ENCODE data around the gene SMIM9. TPM values are rescaled to one million over a fixed set of nuclear protein-coding genes. Genes with fewer than 3 reads are reported as not detected.

Gene SMIM9
- polyA plus RNA-seq, 3 donors from 2014 or later, result not detected

DNA sequence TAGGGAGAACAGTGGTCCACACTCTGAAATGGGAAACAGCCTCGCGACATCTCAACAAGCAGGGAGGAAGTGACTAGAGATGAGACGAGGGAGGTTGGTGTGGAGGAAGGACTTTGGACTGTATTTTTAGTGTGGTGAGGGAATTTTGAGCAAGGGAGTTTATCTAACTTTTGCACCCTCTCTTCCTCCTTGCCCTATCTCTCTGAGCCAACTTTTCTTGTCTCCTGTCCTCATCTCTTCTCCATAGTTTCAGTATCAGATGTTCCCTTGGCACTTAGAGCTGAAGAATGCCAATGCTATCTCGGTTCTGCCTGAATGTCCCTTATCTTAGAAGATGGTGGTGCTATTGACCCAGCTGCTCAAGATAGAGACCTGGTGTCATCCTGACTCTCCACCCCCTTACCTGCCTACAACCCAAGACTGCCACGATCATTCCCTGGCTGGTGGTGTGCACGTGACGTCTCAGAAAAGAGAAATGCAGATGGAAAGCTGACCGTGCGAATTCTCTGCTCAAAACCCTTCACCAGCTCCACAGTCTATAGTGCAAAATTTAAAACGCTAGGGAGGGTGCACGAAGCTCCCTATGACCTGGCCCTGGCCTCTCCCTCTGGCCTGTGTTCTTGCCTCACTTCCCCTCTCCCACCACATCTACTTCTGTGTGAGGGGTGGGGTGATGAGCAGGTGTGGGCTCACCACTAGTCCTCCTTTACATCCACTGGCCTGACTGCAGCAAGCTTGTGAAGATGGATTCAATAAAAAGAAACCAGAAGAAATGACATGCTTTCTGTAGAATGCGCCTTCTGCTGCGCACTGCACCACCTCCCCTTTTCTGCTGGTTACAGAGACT, 50.1 kb downstream of the SMIM9 start:
- Mint-ChIP-seq H3K36me3 (peaks cover 0 to 3% (median 0%) of the 10 kb centered on the region in 3 donors), H3K4me1 (peaks cover 0 to 3% of the 10 kb centered on the region in 2 donors), H3K27me3 (ENCODE audit: low read depth in 3 of 3) (peaks cover 0 to 2% (median 2%) of the 10 kb centered on the region in 3 donors), H3K4me3 (peak overlapping the region in 3 of 5 donors; percentile 8 to 51 (median 22)), H3K9me3 (no peaks in the 10 kb centered on the region), H3K27ac (peak overlapping the region in 3 of 6 donors; percentile 14 to 28 (median 16))
- no peak for DNase-seq

DNA sequence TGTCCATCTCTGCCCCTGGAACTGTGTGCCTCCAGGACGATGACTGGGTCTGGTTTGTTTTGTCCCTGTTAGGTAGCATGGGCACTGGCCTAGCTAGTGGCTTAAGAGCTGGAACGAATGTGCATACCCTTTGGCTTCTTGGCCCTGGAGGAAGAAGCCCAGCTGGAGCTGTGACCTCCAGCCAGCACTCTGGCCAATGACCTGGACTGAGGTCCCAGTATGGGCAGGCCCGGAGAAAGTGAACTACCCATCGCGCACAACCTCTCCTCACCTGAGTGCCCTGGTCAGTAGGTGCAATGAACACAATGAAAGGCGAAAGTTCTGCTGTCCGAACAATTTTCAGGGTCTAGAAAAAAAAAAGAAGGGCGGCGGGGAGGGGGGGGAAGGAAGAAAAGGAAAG, 53.5 kb downstream of the SMIM9 start:
- no peak for DNase-seq
- Mint-ChIP-seq H3K4me3 (no peak overlapping the region), H3K27me3 (ENCODE audit: low read depth in 3 of 3) (peaks cover 2% of the 10 kb centered on the region in 3 donors), H3K9me3 (no peaks in the 10 kb centered on the region), H3K27ac (no peak overlapping the region), H3K4me1 (peaks cover 0 to 3% of the 10 kb centered on the region in 2 donors), H3K36me3 (peaks cover 0 to 8% (median 4%) of the 10 kb centered on the region in 3 donors)

DNA sequence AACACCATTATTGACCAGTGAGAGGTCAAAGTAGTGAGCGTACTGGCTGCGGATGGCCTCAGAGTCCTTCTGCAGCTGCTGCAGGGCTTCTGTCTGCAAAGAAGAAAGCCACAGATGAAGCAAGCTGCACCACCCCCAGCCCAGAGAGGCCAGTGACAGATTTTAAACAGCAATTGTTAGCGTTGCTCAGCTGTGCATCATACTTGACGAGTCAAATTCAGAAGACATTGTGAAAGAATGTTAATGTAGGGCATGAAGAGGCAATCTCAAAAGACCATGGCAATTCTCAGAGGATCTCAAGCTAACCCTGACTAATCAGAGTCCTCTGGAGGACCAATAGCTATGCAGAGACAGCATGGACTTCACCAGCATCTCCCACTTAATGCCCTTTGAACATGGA, 55.2 kb downstream of the SMIM9 start:
- H3K4me1 Mint-ChIP-seq, result peaks cover 0 to 3% of the 10 kb centered on the region in 2 donors
- peaks cover 4 to 12% (median 4%) of the 10 kb centered on the region in 3 donors for H3K36me3 Mint-ChIP-seq
- DNase-seq, result no peak
- no peaks in the 10 kb centered on the region for H3K9me3 Mint-ChIP-seq
- peaks cover 2 to 7% (median 4%) of the 10 kb centered on the region in 3 donors for H3K27me3 Mint-ChIP-seq (ENCODE audit: low read depth in 3 of 3)
- no peak overlapping the region for H3K4me3 Mint-ChIP-seq
- H3K27ac Mint-ChIP-seq, result no peak overlapping the region

DNA sequence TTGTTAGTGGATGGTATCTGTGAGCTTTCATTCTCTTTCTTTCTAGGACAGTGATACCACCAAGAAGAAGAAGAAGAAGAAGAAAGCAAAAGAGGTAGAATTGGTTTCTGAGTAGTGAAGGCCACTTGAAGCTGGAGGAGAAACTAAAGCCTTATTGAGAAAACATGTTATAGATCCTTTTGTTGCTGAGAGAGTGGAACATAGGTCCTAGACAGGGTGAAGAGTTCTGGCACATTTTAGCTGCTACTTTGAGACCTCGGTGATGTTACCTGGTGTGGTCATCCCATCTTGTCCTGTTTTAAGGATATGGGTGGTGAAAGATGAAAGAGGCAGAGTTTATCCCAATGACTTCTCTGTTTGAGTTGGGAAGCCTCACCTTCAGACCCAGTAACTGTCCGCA, 57.7 kb downstream of the SMIM9 start:
- Mint-ChIP-seq H3K27ac (peak overlapping the region in 1 of 6 donors; percentile 17), H3K4me3 (no peak overlapping the region), H3K9me3 (no peaks in the 10 kb centered on the region), H3K27me3 (ENCODE audit: low read depth in 3 of 3) (peaks cover 2 to 10% (median 6%) of the 10 kb centered on the region in 3 donors), H3K4me1 (no peaks in the 10 kb centered on the region), H3K36me3 (peaks cover 4 to 18% (median 7%) of the 10 kb centered on the region in 3 donors)
- DNase-seq, result no peak

DNA sequence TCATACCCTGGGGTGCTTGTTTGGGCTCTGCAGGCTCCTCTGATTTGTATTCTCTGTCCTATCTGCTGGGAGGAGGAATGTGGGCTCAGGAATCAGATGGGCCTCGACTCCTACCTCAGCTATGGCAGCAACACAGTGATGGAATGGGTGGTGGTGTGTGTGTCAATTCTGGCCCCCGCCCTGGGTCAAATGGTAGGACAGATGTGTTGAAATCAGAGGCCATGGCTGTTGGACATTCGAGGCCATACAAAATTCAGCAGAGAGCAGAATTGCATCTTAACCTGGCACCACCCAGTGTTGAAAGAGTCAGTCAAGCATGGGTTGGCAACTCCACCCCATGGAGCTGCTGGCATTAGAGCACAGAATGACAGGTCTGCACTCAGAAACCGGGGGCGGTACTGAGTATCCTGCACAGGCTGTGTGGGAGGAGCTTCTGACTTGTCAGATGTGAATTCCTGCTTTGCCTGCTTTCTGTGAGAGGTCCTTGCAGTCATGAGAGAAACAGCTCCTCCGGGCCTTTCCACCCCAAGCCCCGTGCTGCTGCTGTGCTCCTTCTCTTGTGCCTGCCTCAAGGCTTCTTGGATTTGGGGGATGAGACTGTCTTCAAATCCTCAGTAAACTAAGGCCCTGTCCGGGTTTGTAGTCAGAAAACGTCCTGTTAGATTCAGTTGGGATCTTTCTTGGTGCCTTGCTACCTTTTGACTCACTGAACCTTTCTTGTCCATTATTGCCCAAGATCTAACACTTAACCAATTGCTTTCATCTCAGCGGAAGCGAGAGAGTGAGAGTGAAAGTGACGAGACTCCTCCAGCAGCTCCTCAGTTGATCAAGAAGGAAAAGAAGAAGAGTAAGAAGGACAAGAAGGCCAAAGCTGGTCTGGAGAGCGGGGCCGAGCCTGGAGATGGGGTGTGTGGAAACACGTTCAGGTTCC, 58.8 kb downstream of the SMIM9 start:
- DNase-seq, result no peak
- Mint-ChIP-seq H3K27me3 (ENCODE audit: low read depth in 3 of 3) (peaks cover 2 to 10% (median 6%) of the 10 kb centered on the region in 3 donors), H3K9me3 (no peaks in the 10 kb centered on the region), H3K36me3 (peaks cover 4 to 25% (median 7%) of the 10 kb centered on the region in 3 donors), H3K4me3 (no peak overlapping the region), H3K27ac (no peak overlapping the region), H3K4me1 (no peaks in the 10 kb centered on the region)

DNA sequence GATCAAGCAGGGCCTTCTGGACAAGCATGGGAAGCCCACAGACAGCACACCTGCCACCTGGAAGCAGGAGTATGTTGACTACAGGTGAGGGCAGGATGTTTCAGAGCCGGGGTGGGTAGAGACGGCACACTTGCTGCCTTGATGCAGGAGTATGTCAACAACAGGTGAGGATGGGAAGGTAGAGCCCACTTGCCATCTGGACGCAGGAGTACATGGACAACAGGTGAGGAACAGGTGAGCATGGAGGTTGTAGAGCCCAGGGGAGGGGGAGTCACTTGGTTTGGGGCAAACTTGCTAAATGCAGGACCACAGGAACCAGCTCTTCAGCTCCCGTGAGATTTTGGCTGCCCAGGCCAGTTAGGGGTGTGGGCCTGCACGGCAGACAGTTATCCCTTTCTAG, 59.8 kb downstream of the SMIM9 start:
- H3K9me3 Mint-ChIP-seq, result no peaks in the 10 kb centered on the region
- peaks cover 4 to 25% (median 7%) of the 10 kb centered on the region in 3 donors for H3K36me3 Mint-ChIP-seq
- no peak overlapping the region for H3K4me3 Mint-ChIP-seq
- H3K4me1 Mint-ChIP-seq, result no peaks in the 10 kb centered on the region
- H3K27me3 Mint-ChIP-seq (ENCODE audit: low read depth in 3 of 3), result peaks cover 2 to 10% (median 6%) of the 10 kb centered on the region in 3 donors
- peak overlapping the region in 1 of 6 donors; percentile 57 for H3K27ac Mint-ChIP-seq
- no peak for DNase-seq

Other genes with a start within 250 kb of the SMIM9 start
- not detected for gene CTAG1A, start 249.5 kb downstream of the SMIM9 start, polyA plus RNA-seq
- not detected for gene CTAG1B, start 215.4 kb downstream of the SMIM9 start, polyA plus RNA-seq
- not detected for gene CTAG2, start 181.1 kb downstream of the SMIM9 start, polyA plus RNA-seq
- gene GAB3, start 83.6 kb downstream of the SMIM9 start, polyA plus RNA-seq, result 10 to 100 TPM in 2 of 3 donors, 1 to 10 TPM in 1; 9.3 to 23.6 (median 15.6) TPM
- 10 to 100 TPM; 21.1 to 35.5 (median 32.3) TPM for gene DKC1, start 71.8 kb downstream of the SMIM9 start, polyA plus RNA-seq
- gene MPP1, start 29.2 kb downstream of the SMIM9 start, polyA plus RNA-seq, result 10 to 100 TPM; 18.0 to 37.5 (median 23.2) TPM
- 10 to 100 TPM; 18.9 to 31.3 (median 27.0) TPM for gene F8A1, start 51.7 kb upstream of the SMIM9 start, polyA plus RNA-seq
- gene F8, start 188.1 kb upstream of the SMIM9 start, polyA plus RNA-seq, result 1 to 10 TPM; 1.1 to 3.4 (median 2.7) TPM
- gene FUNDC2, start 192.2 kb upstream of the SMIM9 start, polyA plus RNA-seq, result 100 to 1,000 TPM; 182 to 241 (median 234) TPM
- gene CMC4, start 236.5 kb upstream of the SMIM9 start, polyA plus RNA-seq, result 10 to 100 TPM; 23.3 to 26.3 (median 23.6) TPM
- gene MTCP1, start 236.5 kb upstream of the SMIM9 start, polyA plus RNA-seq, result 10 to 100 TPM; 28.8 to 55.6 (median 33.0) TPM
- 10 to 100 TPM; 19.4 to 34.2 (median 24.5) TPM for gene BRCC3, start 236.8 kb upstream of the SMIM9 start, polyA plus RNA-seq

Data from immature natural killer cell (primary cell).